Metanephros (tissue), 1 donor: ENCODE results near the gene FUT7. TPM values are rescaled to one million over a fixed set of nuclear protein-coding genes. Genes with fewer than 3 reads are reported as not detected.

Source experiments
- total RNA-seq: library from RNA; depleted of rRNA; stranded (reverse); fragments of >200 nt; gene quantifications from one replicate; pipeline ENCODE4 v1.2.3, GENCODE V29; 2014

Gene FUT7
- 0.35 TPM for total RNA-seq

GRCh38 chr9:137031904-137032640 lies at the start of gene FUT7:
Gene FUT7 (minus strand): TSS chr9:137032088. CDS start chr9:137031991, 97 bp downstream.

GRCh38 chr9:137077010-137077747 lies 45.3 kb upstream of the FUT7 start, which contains the start of gene UAP1L1:
Gene UAP1L1 (plus strand): TSS chr9:137077517. CDS start chr9:137077533, 16 bp downstream.

GRCh38 chr9:137070201-137070905 lies 38.5 kb upstream of the FUT7 start, which contains the start of gene SAPCD2:
Gene SAPCD2 (minus strand): TSS chr9:137070557. CDS start chr9:137070460, 97 bp downstream.

GRCh38 chr9:137053944-137054931 lies 22.4 kb upstream of the FUT7 start, which contains the start of gene ENTPD2:
Gene ENTPD2 (minus strand): TSS chr9:137054061. CDS start chr9:137053997, 64 bp downstream.

GRCh38 chr9:137046088-137046787 lies 14.3 kb upstream of the FUT7 start, which contains the start of gene NPDC1:
Gene NPDC1 (minus strand): TSS chr9:137046177. CDS start chr9:137045989, 188 bp downstream.

GRCh38 chr9:137027369-137028262 lies 4.3 kb downstream of the FUT7 start, which contains the start of gene ABCA2:
Gene ABCA2 (minus strand): TSS chr9:137028237. CDS start chr9:137028140, 97 bp downstream.

GRCh38 chr9:136996361-136997292 lies 35.3 kb downstream of the FUT7 start, which contains the start of gene CLIC3:
Gene CLIC3 (minus strand): TSS chr9:136996568. CDS start chr9:136996543, 25 bp downstream.

GRCh38 chr9:136991993-136992818 lies 39.7 kb downstream of the FUT7 start, which contains the start of gene PAXX:
Gene PAXX (plus strand): TSS chr9:136992422. CDS start chr9:136992444, 22 bp downstream.

GRCh38 chr9:136982232-136983051 lies 49.4 kb downstream of the FUT7 start, which contains the start of gene LCNL1:
Gene LCNL1 (plus strand): TSS chr9:136982993. CDS start chr9:136983587, 594 bp downstream.

Other genes with a start within 250 kb of the FUT7 start
- 58.8 TPM for gene TMEM141, start 240.7 kb downstream of the FUT7 start, total RNA-seq
- gene CCDC183, start 235.8 kb downstream of the FUT7 start, total RNA-seq = 3.1 TPM
- 44.3 TPM for gene RABL6, start 224.1 kb downstream of the FUT7 start, total RNA-seq
- gene AJM1, start 189.6 kb downstream of the FUT7 start, total RNA-seq = 1.5 TPM
- 68.5 TPM for gene PHPT1, start 182.7 kb downstream of the FUT7 start, total RNA-seq
- 10.9 TPM for gene MAMDC4, start 179.7 kb downstream of the FUT7 start, total RNA-seq
- 172 TPM for gene EDF1, start 165.8 kb downstream of the FUT7 start, total RNA-seq
- gene TRAF2, start 145.6 kb downstream of the FUT7 start, total RNA-seq = 18.9 TPM
- 87.0 TPM for gene FBXW5, start 87.3 kb downstream of the FUT7 start, total RNA-seq
- gene C8G, start 86.8 kb downstream of the FUT7 start, total RNA-seq = not detected
- 10.2 TPM for gene LCN12, start 79.8 kb downstream of the FUT7 start, total RNA-seq
- 43.3 TPM for gene PTGDS, start 54.6 kb downstream of the FUT7 start, total RNA-seq
- gene LCNL1, start 49.1 kb downstream of the FUT7 start, total RNA-seq = 0.41 TPM
- gene PAXX, start 39.7 kb downstream of the FUT7 start, total RNA-seq = 28.0 TPM
- gene CLIC3, start 35.5 kb downstream of the FUT7 start, total RNA-seq = 2.5 TPM
- 39.4 TPM for gene ABCA2, start 3.9 kb downstream of the FUT7 start, total RNA-seq
- gene NPDC1, start 14.1 kb upstream of the FUT7 start, total RNA-seq = 28.6 TPM
- 3.6 TPM for gene ENTPD2, start 22.0 kb upstream of the FUT7 start, total RNA-seq
- gene SAPCD2, start 38.5 kb upstream of the FUT7 start, total RNA-seq = 7.2 TPM
- 11.2 TPM for gene UAP1L1, start 45.4 kb upstream of the FUT7 start, total RNA-seq
- 54.5 TPM for gene MAN1B1, start 54.9 kb upstream of the FUT7 start, total RNA-seq
- gene DPP7, start 82.6 kb upstream of the FUT7 start, total RNA-seq = 20.4 TPM
- gene GRIN1, start 107.1 kb upstream of the FUT7 start, total RNA-seq = 0.47 TPM
- gene LRRC26, start 138.0 kb upstream of the FUT7 start, total RNA-seq = 0.35 TPM
- not detected for gene TMEM210, start 140.0 kb upstream of the FUT7 start, total RNA-seq
- 44.7 TPM for gene ANAPC2, start 156.5 kb upstream of the FUT7 start, total RNA-seq
- gene SSNA1, start 156.6 kb upstream of the FUT7 start, total RNA-seq = 35.3 TPM
- gene TPRN, start 168.7 kb upstream of the FUT7 start, total RNA-seq = 8.2 TPM
- 32.5 TPM for gene TMEM203, start 173.6 kb upstream of the FUT7 start, total RNA-seq
- 10.3 TPM for gene NDOR1, start 173.6 kb upstream of the FUT7 start, total RNA-seq
- 4.1 TPM for gene RNF208, start 190.2 kb upstream of the FUT7 start, total RNA-seq
- 0.76 TPM for gene CYSRT1, start 193.1 kb upstream of the FUT7 start, total RNA-seq
- gene RNF224, start 195.4 kb upstream of the FUT7 start, total RNA-seq = 0.70 TPM
- 3.0 TPM for gene SLC34A3, start 198.8 kb upstream of the FUT7 start, total RNA-seq
- 172 TPM for gene TUBB4B, start 209.2 kb upstream of the FUT7 start, total RNA-seq
- not detected for gene STPG3, start 219.2 kb upstream of the FUT7 start, total RNA-seq
- 48.3 TPM for gene NELFB, start 223.2 kb upstream of the FUT7 start, total RNA-seq
- gene TOR4A, start 245.6 kb upstream of the FUT7 start, total RNA-seq = 12.5 TPM